Activated CD4-positive, alpha-beta T cell treated with anti-CD3 and anti-CD28 coated beads for 24 hours (primary cell): ENCODE results near the gene OSBP2.

Experiments used
- DNase-seq, 2 donors: peaks; one replicate each; pipeline ENCODE4 v3.0.0-alpha.2; 2020; ENCODE audit warnings: low read depth in 2 of 2

OSBP2 gene, protein sequence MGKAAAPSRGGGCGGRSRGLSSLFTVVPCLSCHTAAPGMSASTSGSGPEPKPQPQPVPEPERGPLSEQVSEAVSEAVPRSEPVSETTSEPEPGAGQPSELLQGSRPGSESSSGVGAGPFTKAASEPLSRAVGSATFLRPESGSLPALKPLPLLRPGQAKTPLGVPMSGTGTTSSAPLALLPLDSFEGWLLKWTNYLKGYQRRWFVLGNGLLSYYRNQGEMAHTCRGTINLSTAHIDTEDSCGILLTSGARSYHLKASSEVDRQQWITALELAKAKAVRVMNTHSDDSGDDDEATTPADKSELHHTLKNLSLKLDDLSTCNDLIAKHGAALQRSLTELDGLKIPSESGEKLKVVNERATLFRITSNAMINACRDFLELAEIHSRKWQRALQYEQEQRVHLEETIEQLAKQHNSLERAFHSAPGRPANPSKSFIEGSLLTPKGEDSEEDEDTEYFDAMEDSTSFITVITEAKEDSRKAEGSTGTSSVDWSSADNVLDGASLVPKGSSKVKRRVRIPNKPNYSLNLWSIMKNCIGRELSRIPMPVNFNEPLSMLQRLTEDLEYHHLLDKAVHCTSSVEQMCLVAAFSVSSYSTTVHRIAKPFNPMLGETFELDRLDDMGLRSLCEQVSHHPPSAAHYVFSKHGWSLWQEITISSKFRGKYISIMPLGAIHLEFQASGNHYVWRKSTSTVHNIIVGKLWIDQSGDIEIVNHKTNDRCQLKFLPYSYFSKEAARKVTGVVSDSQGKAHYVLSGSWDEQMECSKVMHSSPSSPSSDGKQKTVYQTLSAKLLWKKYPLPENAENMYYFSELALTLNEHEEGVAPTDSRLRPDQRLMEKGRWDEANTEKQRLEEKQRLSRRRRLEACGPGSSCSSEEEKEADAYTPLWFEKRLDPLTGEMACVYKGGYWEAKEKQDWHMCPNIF

GRCh38 chr22:30694640-30695350, at the start of gene OSBP2:
Gene OSBP2, plus strand, starts transcription at chr22:30694874. Its CDS starts 36 bp downstream, at chr22:30694910.
- peak in 1 of 2 donors; percentile 10 for DNase-seq

- no peak for DNase-seq
Observed at GRCh38 chr22:30646518-30647160, 48.0 kb upstream of the OSBP2 start.

- no peak for DNase-seq
Observed at GRCh38 chr22:30647536-30647935, 47.1 kb upstream of the OSBP2 start.

- no peak for DNase-seq
Observed at GRCh38 chr22:30648825-30649224, 45.8 kb upstream of the OSBP2 start.

- DNase-seq: peak; percentile 78 to 81
Observed at GRCh38 chr22:30649430-30650007, 45.2 kb upstream of the OSBP2 start.

DNA sequence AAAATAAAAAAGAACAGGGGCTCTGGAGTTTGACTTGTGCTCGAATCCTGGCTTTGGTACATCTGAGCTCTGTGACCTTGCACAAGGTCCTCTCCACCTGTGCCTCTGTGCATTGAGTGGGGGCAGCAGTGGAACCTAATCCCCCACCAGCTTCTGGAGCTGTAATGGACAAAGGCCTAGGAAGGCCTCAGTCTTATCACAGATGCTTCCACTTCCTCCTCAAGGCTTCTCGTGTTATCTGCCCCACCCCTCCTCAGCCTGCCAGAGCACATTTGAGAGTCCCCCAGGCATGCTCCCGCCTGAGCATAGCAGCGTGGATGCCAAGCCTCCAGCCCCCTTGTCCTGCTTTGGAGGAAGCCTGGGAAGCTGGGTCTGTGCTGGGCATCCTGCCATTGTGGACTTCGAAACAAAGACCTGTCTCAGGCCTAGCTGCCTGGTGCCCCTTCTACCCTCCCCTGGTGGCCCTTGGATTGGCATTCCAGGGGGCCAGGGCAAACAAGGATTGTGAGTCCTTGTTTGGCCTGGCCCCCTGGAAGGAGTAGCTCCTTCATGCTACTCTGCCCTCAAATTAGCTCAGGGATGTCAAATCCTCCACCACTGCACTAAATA, 44.1 kb upstream of the OSBP2 start:
- no peak for DNase-seq

- no peak for DNase-seq
Observed at GRCh38 chr22:30652852-30653251, 41.8 kb upstream of the OSBP2 start.

GRCh38 chr22:30654361-30654760, 40.3 kb upstream of the OSBP2 start:
- DNase-seq: no peak

DNA sequence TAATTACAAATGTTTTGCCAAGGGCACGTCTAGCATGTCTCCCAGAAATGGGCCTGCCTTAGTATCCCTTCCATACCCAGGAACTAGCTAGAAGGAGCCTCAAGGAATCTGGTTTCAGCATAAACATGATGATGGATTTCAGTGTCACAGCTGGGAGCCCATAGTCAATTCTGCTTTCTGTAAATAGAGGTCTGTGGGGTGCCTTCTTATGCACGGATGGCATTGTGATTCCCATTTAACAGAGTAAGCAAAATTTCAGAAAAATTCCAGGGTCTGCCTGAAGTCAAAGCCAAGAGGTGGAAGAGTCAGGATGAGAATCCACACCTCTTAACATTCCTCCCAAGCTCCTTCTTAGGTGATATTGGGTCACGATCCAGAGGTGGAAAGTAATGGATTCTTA, 39.1 kb upstream of the OSBP2 start:
- DNase-seq: no peak

- DNase-seq: no peak
Observed at GRCh38 chr22:30662040-30662439, 32.6 kb upstream of the OSBP2 start.

- DNase-seq: no peak
Observed at GRCh38 chr22:30664798-30665197, 29.9 kb upstream of the OSBP2 start.

- DNase-seq: no peak
Observed at GRCh38 chr22:30665266-30665665, 29.4 kb upstream of the OSBP2 start.

DNA sequence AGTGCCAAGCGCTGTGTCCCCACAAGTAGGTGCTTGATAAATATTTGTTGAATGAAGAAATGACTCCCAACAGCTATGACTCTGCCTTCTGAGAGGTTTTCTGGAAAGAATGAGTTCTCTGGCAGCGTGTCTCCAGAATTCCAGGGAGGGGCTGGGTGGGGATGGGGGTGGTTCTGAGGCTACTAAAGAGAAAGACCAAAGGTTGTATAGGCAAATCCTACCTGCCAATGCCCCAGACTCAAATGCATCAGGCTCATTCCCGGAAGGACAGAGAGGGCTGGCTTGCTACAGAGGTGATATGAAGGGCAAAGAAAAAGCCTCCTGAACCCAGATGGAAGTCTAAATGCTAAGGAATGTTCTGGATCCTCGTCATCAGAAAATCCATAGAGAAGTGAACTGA, 28.9 kb upstream of the OSBP2 start:
- no peak for DNase-seq

GRCh38 chr22:30667107-30667493, 27.6 kb upstream of the OSBP2 start:
- no peak for DNase-seq

DNA sequence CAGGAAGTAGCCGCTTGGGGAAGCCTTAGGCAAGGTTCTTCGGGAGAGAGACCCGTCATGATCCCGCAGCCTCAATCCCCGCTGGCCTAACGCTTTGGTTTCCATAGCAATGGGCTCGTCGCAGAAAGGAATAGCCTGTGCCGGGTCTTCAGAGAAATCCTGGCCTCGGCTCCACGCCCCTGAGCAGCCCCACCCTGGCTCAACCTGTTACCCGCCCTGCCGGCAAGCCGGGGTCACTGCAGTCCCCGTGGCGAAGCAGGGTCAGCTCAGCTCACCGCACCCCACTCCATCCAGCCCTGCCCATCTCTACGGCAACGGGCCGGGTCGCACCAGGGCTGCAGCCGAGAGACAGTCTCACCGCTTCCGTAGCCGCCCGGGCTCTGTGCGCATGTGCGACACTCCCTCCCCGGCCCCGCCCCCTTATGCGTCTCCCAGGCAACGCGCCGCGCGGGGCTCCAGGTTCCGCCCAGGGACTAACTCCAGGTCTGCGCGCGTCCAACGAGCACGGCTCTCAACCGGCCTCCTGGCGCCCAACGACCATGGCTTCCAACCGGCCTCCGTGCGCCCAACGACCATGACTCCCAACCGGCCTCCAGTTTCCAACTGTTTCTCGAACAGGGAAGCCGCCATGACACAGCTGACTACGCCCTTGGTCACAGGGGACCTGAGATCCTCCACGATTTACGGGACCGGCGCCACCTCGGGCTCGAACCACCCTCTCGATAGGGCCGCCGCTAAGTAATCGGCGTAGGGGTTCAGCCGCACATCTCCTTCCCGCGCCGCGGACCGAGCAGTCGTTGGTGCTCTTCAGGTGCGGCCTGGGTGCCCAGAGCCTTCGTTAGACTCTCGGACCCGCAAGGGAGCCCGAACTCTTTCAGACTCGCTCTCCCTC, 26.9 kb upstream of the OSBP2 start, which contains the start of gene DUSP18:
DUSP18 (minus strand) TSS at position 382 of the 892 bp plus-strand sequence. CDS start 3,872 bp downstream, outside the sequence.
- peak; percentile 91 to 95 for DNase-seq

DNA sequence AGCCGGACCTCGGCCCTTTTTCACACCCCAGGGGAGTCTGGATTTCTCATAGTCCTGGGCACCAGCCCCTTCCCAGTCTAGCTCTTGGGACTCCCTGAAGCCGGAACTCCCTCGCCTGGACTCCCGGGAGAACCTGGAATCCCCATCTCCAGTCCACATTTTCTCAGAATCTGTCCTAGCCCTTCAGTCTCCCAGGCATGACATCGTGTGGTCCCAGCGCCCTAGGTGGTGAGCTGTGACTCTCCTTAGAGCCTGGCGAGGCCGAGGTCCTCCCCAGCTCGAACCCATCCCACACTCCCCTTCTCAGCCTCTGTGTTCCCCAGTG, 26.3 kb upstream of the OSBP2 start:
- no peak for DNase-seq

DNA sequence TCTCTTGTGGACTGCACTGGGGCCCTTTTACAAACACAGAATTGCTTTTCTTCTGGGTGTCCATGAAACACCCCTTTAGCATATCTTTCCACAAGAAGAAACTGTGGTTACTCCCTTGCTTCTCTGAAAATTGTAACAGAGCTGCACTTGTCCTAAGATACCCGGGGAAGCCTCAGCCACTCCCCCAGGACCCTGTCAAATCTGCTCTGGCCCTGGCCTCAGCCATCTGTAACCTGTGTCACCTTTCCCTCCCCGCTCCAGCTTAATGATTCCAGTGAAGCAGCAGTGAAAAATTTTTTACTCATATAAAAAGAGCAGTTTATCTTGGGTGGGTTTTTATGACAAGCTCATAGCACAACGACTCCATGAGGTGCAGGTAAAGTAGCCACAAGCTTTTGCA, 23.6 kb upstream of the OSBP2 start:
- DNase-seq: no peak

- no peak for DNase-seq
Observed at GRCh38 chr22:30673136-30673535, 21.5 kb upstream of the OSBP2 start.

DNA sequence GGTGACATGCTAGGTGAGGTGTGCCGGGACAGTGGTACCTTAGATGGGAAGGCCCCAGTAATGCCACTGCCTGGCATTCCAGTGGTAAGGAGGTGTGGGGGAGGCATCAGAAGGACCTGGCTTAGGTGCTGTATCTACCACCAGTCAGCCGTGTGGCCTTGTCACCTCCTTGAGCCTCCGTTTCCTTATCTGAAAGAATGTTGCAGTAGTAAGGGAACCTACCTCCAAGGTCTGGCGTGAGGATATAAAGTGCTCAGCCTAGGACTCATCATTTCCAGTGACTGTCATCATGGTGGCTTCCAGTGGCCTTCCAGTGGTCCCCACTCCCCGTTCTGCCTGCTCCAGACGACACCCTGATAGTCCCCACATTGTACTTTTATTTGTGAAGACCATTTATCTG, 20.2 kb upstream of the OSBP2 start:
- DNase-seq: no peak

- DNase-seq: no peak
Observed at GRCh38 chr22:30675436-30675835, 19.2 kb upstream of the OSBP2 start.
